Prostate gland (tissue), 2 donors: ENCODE results near the gene LEUTX. TPM values are rescaled to one million over a fixed set of nuclear protein-coding genes. Genes with fewer than 3 reads are reported as not detected.

ENCODE experiments used
- DNase-seq: peaks from one replicate; pipeline ENCODE4 v3.0.0-alpha.2; 2019; ENCODE audit warnings: low spot score
- H3K27ac ChIP-seq, 2 donors: fragments of 200-600 bp; sonication (generic); 2 replicates each; pipeline ENCODE4 v1.5.1; 2017 to 2019
- H3K27me3 ChIP-seq: fragments of 200-600 bp; sonication (generic); replicated peaks from 2 replicates; pipeline ENCODE4 v1.5.1; 2019; ENCODE audit not compliant: insufficient read depth
- H3K36me3 ChIP-seq, 2 donors: fragments of 200-600 bp; sonication (generic); 1 replicate in 1 of 2; 2 replicates in 1 of 2; pipeline versions ENCODE4 v1.5.1 to v1.8.1; 2017 to 2019
- H3K4me1 ChIP-seq: fragments of 200-600 bp; sonication (generic); replicated peaks from 2 replicates; pipeline ENCODE4 v1.5.1; 2019
- H3K4me3 ChIP-seq, 2 donors: fragments of 200-600 bp; sonication (generic); 2 replicates each; pipeline ENCODE4 v1.5.1; 2017 to 2019
- H3K9me3 ChIP-seq: fragments of 200-600 bp; sonication (generic); 2 replicates; pipeline ENCODE4 v1.5.1; 2017
- CTCF ChIP-seq, 4 experiments: fragments of 200-600 bp in 2 of 4; fragments of 450-650 bp in 2 of 4; sonication (generic) in 2 of 4; IDR thresholded peaks; 1 replicate in 3 of 4; 2 replicates in 1 of 4; pipeline ENCODE4 v1.5.1; 2016 to 2019; ENCODE audit warnings: antibody characterized with exemption in 4 of 4, mild to moderate bottlenecking in 2 of 4, moderate library complexity in 2 of 4
- POLR2A ChIP-seq: fragments of 450-650 bp; IDR thresholded peaks from one replicate; pipeline ENCODE4 v1.6.1; 2016; ENCODE audit warnings: antibody characterized with exemption, mild to moderate bottlenecking
- POLR2AphosphoS5 ChIP-seq: sonication (generic); formaldehyde crosslinking; IDR thresholded peaks from one replicate; pipeline ENCODE4 v1.6.1; 2017; ENCODE audit warnings: antibody characterized with exemption
- WGBS: methylation state at CpG from one replicate; pipeline ENCODE4 v1.1.5; 2018; 5-methylcytosine and 5-hydroxymethylcytosine counted together
- intact Hi-C: fragments of 100-400 bp; cut with DNase I; formaldehyde crosslinking; loops from one replicate; pipeline ENCODE4 v1.14.2; 2022
- total RNA-seq, 2 donors: library from RNA; depleted of rRNA; stranded (reverse); fragments of >200 nt; gene quantifications; one replicate each; pipeline ENCODE4 v1.1.0, GENCODE V29; 2016

LEUTX gene
- total RNA-seq, 2 donors from 2014 or later: not detected

GRCh38 chr19:39824143-39825092 is 45.8 kb downstream of the LEUTX start:
- no peaks in the 10 kb centered on the region for H3K27me3 ChIP-seq
- no peaks in the 10 kb centered on the region for H3K4me1 ChIP-seq
- peaks cover 2 to 12% of the 10 kb centered on the region in 2 donors for H3K36me3 ChIP-seq
- intact Hi-C loops: no loop called here
- peak; percentile 95 for DNase-seq
- TF ChIP-seq POLR2AphosphoS5 (peak; percentile 95), POLR2A (peak; percentile 64), CTCF (IDR thresholded peaks at IDR 0.05) (peak in 2 of 4 experiments; percentile 30 to 43)
- H3K9me3 ChIP-seq: no peaks in the 10 kb centered on the region
- WGBS: 4% methylated on average over 47 of the region's 47 CpGs
- peak overlapping the region; percentile 65 to 73 for H3K27ac ChIP-seq
- peak overlapping the region; percentile 62 to 71 for H3K4me3 ChIP-seq

- H3K36me3 ChIP-seq: peaks cover 2 to 19% of the 10 kb centered on the region in 2 donors
- no peak for DNase-seq
Observed at GRCh38 chr19:39825093-39825463, 46.4 kb downstream of the LEUTX start.

GRCh38 chr19:39825531-39826076 is 47.0 kb downstream of the LEUTX start:
- Histone ChIP-seq H3K27me3 (no peaks in the 10 kb centered on the region), H3K4me1 (no peaks in the 10 kb centered on the region), H3K27ac (no peak overlapping the region), H3K9me3 (no peaks in the 10 kb centered on the region), H3K36me3 (peaks cover 2 to 24% of the 10 kb centered on the region in 2 donors), H3K4me3 (no peak overlapping the region)
- DNase-seq: no peak
- 82% methylated on average over 11 of the region's 17 CpGs for WGBS
- intact Hi-C loops: no loop called here
- TF ChIP-seq POLR2AphosphoS5 (no peak), POLR2A (no peak), CTCF (IDR thresholded peaks at IDR 0.05) (no peak)

More at GRCh38 chr19:39825093-39825463, 46.4 kb downstream of the LEUTX start:
- 70% methylated on average over 11 of the region's 11 CpGs for WGBS
- no peak overlapping the region for H3K4me3 ChIP-seq
- peak overlapping the region; percentile 65 to 73 for H3K27ac ChIP-seq
- TF ChIP-seq CTCF (IDR thresholded peaks at IDR 0.05): no peak
- no peak for TF ChIP-seq POLR2AphosphoS5
- no peak for TF ChIP-seq POLR2A
- intact Hi-C loops: no loop called here
- H3K9me3 ChIP-seq: no peaks in the 10 kb centered on the region
- H3K4me1 ChIP-seq: no peaks in the 10 kb centered on the region
- H3K27me3 ChIP-seq: no peaks in the 10 kb centered on the region

- Histone ChIP-seq H3K27me3 (no peaks in the 10 kb centered on the region), H3K36me3 (peaks cover 2 to 25% of the 10 kb centered on the region in 2 donors), H3K4me3 (no peak overlapping the region), H3K9me3 (no peaks in the 10 kb centered on the region), H3K4me1 (no peaks in the 10 kb centered on the region), H3K27ac (no peak overlapping the region)
- DNase-seq: no peak
- intact Hi-C loops: no loop called here
- WGBS: 90% methylated on average over 33 of the region's 35 CpGs
- no peak for TF ChIP-seq POLR2A
- TF ChIP-seq CTCF (IDR thresholded peaks at IDR 0.05): no peak
- TF ChIP-seq POLR2AphosphoS5: no peak
Observed at GRCh38 chr19:39826311-39826945, 47.8 kb downstream of the LEUTX start.
